ENCODE measurements around the gene ATF7IP2. TPM values are rescaled to one million over a fixed set of nuclear protein-coding genes. Genes with fewer than 3 reads are reported as not detected.

The ATF7IP2 gene
- total and polyA plus RNA-seq, 9 of the 15 experiments (the other 6 are each of a cell fraction or from before 2014, with no cell fraction given): 131 to 515 (median 196) TPM

DNA sequence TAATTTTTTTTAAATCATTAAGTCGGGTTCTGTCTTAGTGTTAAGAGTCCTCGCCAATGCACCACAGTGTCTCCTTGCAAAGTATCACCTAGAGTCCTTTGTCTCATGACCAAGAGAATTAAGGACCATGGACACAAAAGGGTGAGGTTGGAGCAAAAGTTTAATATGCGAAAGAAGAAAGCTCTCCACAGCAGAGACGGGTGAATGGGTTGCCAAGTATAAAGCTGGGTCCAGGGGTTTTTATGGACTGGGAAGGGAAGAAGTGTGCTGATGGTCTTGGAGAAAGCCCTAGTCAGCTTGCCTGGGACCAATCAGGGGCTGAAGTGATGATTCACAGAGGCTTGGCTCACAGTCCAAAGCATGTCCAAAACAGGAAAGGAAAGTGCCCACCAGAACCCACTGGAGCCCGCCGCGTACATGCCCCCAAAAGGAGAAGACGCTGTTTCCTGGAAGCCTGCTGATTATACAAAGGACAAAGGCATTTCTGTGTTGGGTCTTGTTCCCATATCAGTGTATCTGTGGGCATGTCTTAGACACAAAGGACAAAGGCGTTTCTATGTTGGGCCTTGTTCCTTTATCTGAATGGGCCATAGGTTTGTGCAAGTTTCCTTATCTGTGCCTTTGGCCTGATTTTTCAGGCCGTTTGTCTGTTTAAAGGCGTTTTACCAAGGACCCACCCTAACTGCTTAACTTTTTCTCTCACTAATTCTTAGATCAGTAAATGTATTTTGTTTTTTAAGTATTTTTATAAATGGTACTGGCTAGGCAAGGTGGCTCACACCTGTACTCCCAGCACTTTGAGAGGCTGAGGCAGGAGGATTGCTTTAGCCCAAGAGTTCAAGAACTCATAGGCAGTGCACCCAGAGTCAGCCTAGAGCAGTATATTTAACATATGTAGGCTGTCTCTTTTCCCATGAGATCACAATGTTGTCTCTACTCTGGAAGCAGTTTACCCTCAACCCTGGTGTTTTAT is 28.7 kb upstream of the ATF7IP2 start (continued):
- no peak for TF ChIP-seq ZNF318 (IDR thresholded peaks at IDR 0.05; ENCODE audit: borderline replicate concordance in 1 of 2, low read depth in 1 of 2)
- TF ChIP-seq, protein P1, sequence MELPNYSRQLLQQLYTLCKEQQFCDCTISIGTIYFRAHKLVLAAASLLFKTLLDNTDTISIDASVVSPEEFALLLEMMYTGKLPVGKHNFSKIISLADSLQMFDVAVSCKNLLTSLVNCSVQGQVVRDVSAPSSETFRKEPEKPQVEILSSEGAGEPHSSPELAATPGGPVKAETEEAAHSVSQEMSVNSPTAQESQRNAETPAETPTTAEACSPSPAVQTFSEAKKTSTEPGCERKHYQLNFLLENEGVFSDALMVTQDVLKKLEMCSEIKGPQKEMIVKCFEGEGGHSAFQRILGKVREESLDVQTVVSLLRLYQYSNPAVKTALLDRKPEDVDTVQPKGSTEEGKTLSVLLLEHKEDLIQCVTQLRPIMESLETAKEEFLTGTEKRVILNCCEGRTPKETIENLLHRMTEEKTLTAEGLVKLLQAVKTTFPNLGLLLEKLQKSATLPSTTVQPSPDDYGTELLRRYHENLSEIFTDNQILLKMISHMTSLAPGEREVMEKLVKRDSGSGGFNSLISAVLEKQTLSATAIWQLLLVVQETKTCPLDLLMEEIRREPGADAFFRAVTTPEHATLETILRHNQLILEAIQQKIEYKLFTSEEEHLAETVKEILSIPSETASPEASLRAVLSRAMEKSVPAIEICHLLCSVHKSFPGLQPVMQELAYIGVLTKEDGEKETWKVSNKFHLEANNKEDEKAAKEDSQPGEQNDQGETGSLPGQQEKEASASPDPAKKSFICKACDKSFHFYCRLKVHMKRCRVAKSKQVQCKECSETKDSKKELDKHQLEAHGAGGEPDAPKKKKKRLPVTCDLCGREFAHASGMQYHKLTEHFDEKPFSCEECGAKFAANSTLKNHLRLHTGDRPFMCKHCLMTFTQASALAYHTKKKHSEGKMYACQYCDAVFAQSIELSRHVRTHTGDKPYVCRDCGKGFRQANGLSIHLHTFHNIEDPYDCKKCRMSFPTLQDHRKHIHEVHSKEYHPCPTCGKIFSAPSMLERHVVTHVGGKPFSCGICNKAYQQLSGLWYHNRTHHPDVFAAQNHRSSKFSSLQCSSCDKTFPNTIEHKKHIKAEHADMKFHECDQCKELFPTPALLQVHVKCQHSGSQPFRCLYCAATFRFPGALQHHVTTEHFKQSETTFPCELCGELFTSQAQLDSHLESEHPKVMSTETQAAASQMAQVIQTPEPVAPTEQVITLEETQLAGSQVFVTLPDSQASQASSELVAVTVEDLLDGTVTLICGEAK (IDR thresholded peaks at IDR 0.05): no peak
- TF ChIP-seq, protein P1 (CRISPR knock-in tag; IDR thresholded peaks at IDR 0.05): no peak
- no peak for TF ChIP-seq PHF8 (IDR thresholded peaks at IDR 0.05; ENCODE audit: borderline replicate concordance, low read length)
- no peak for TF ChIP-seq TAF15 (IDR thresholded peaks at IDR 0.05; ENCODE audit: low read depth, low read length)
- no peak for TF ChIP-seq SIX5 (IDR thresholded peaks at IDR 0.05; ENCODE audit: borderline replicate concordance in 1 of 2, insufficient read depth in 1 of 2, low read depth in 1 of 2, low read length in 2 of 2)
